Measurements from ENCODE around the gene EIPR1. TPM values are rescaled to one million over a fixed set of nuclear protein-coding genes. Genes with fewer than 3 reads are reported as not detected.

Gene EIPR1
- polyA plus RNA-seq, 1 donor (not counting 4 experiments of a cell fraction or from before 2014, with no cell fraction given), result 44.3 TPM

- Histone ChIP-seq H3K36me3 (ENCODE audit: control insufficient read depth in 2 of 2, extremely low read depth in 1 of 2, insufficient read depth in 2 of 2, low read length in 2 of 2) (no peaks in the 10 kb centered on the region), H3K4me2 (ENCODE audit: control insufficient read depth, extremely low read depth, insufficient read depth, low read depth, low read length) (no peak overlapping the region), H3K9me3 (ENCODE audit: control insufficient read depth, low read depth, low read length) (peaks cover 2% of the 10 kb centered on the region), H3K79me2 (ENCODE audit: control insufficient read depth, insufficient read depth, low read length) (no peaks in the 10 kb centered on the region), H4K20me1 (ENCODE audit: control insufficient read depth, extremely low read depth, insufficient read depth, low read length) (no peaks in the 10 kb centered on the region), H3K4me3 (ENCODE audit: control insufficient read depth in 2 of 3, extremely low read depth in 1 of 3, insufficient read depth in 2 of 3, low read depth in 1 of 3, low read length in 3 of 3) (no peak overlapping the region), H3K9ac (ENCODE audit: control insufficient read depth, extremely low read depth, insufficient read depth, low read length) (no peak overlapping the region), H3K27ac (ENCODE audit: control insufficient read depth, insufficient read depth, low read length) (no peak overlapping the region), H3K27me3 (ENCODE audit: control insufficient read depth, extremely low read depth, insufficient read depth, low read length) (no peaks in the 10 kb centered on the region), H2AFZ (ENCODE audit: control insufficient read depth, low read length) (no peak overlapping the region), H3K9me1 (ENCODE audit: control insufficient read depth, extremely low read depth, insufficient read depth, low read length) (no peaks in the 10 kb centered on the region), H3K4me1 (ENCODE audit: control insufficient read depth, extremely low read depth, insufficient read depth, low read length) (no peaks in the 10 kb centered on the region)
- FAIRE-seq, result no peak
- dilution Hi-C loops (cut with MboI; ENCODE audit: extremely low pct_ligation_motif_present, low sequenced_read_pairs), result no loop called here
- DNase-seq (ENCODE audit: low read depth, low spot score), result no peak
- no peak for TF ChIP-seq EZH2 (IDR thresholded peaks at IDR 0.05; ENCODE audit: low read length)
- TF ChIP-seq CTCF (optimal IDR thresholded peaks at IDR 0.05 in 1 of 3, IDR thresholded peaks at IDR 0.05 in 1 of 3, conservative IDR thresholded peaks at IDR 0.05 in 1 of 3; ENCODE audit: extremely low read depth in 1 of 3, insufficient read depth in 2 of 3, low read length in 3 of 3), result no peak
These were observed 234.6 kb downstream of the EIPR1 start for GRCh38 chr2:3142961-3143571.

GRCh38 chr2:3142210-3142609 lies 235.4 kb downstream of the EIPR1 start:
- Histone ChIP-seq H3K9me3 (ENCODE audit: control insufficient read depth, low read depth, low read length) (peaks cover 6% of the 10 kb centered on the region), H4K20me1 (ENCODE audit: control insufficient read depth, extremely low read depth, insufficient read depth, low read length) (no peaks in the 10 kb centered on the region), H3K4me1 (ENCODE audit: control insufficient read depth, extremely low read depth, insufficient read depth, low read length) (no peaks in the 10 kb centered on the region), H3K9me1 (ENCODE audit: control insufficient read depth, extremely low read depth, insufficient read depth, low read length) (no peaks in the 10 kb centered on the region), H3K4me2 (ENCODE audit: control insufficient read depth, extremely low read depth, insufficient read depth, low read depth, low read length) (no peak overlapping the region), H2AFZ (ENCODE audit: control insufficient read depth, low read length) (no peak overlapping the region), H3K9ac (ENCODE audit: control insufficient read depth, extremely low read depth, insufficient read depth, low read length) (no peak overlapping the region), H3K36me3 (ENCODE audit: control insufficient read depth in 2 of 2, extremely low read depth in 1 of 2, insufficient read depth in 2 of 2, low read length in 2 of 2) (no peaks in the 10 kb centered on the region), H3K4me3 (ENCODE audit: control insufficient read depth in 2 of 3, extremely low read depth in 1 of 3, insufficient read depth in 2 of 3, low read depth in 1 of 3, low read length in 3 of 3) (no peak overlapping the region), H3K79me2 (ENCODE audit: control insufficient read depth, insufficient read depth, low read length) (no peaks in the 10 kb centered on the region), H3K27me3 (ENCODE audit: control insufficient read depth, extremely low read depth, insufficient read depth, low read length) (no peaks in the 10 kb centered on the region), H3K27ac (ENCODE audit: control insufficient read depth, insufficient read depth, low read length) (no peak overlapping the region)
- FAIRE-seq (no peak), DNase-seq (ENCODE audit: low read depth, low spot score) (no peak)
- TF ChIP-seq EZH2 (IDR thresholded peaks at IDR 0.05; ENCODE audit: low read length), result no peak
- no peak for TF ChIP-seq CTCF (optimal IDR thresholded peaks at IDR 0.05 in 1 of 3, IDR thresholded peaks at IDR 0.05 in 1 of 3, conservative IDR thresholded peaks at IDR 0.05 in 1 of 3; ENCODE audit: extremely low read depth in 1 of 3, insufficient read depth in 2 of 3, low read length in 3 of 3)
- dilution Hi-C loops (cut with MboI; ENCODE audit: extremely low pct_ligation_motif_present, low sequenced_read_pairs), result no loop called here
